Type B pancreatic cell (in vitro differentiated cells): ENCODE measurements around the gene UBE4A. TPM values are rescaled to one million over a fixed set of nuclear protein-coding genes. Genes with fewer than 3 reads are reported as not detected.
A peak's percentile ranks its signal among the peaks of the same experiment; 100 is the strongest.

Source experiments
- DNase-seq: peaks from one replicate; pipeline ENCODE4 v3.0.0; 2021; ENCODE audit warnings: mixed read lengths; ENCODE audit not compliant: unreplicated experiment; ENCODE audit errors: extremely low spot score
- H3K27ac Mint-ChIP-seq: 2 replicates; pipeline ENCODE4 v1.8.0; 2021; ENCODE audit warnings: mild to moderate bottlenecking, mixed read lengths
- H3K27me3 Mint-ChIP-seq: 2 replicates; pipeline ENCODE4 v1.8.0; 2021; ENCODE audit warnings: mixed read lengths
- H3K36me3 Mint-ChIP-seq: 2 replicates; pipeline ENCODE4 v1.8.0; 2021; ENCODE audit warnings: mixed read lengths
- H3K4me1 Mint-ChIP-seq: one replicate; pipeline ENCODE4 v1.8.0; 2021; ENCODE audit warnings: mixed read lengths; ENCODE audit not compliant: unreplicated experiment
- H3K4me3 Mint-ChIP-seq: 2 replicates; pipeline ENCODE4 v1.8.0; 2021; ENCODE audit warnings: mild to moderate bottlenecking, mixed read lengths
- H3K9me3 Mint-ChIP-seq: 2 replicates; pipeline ENCODE4 v1.8.0; 2021; ENCODE audit warnings: mixed read lengths
- total RNA-seq: library from RNA; stranded (reverse); gene quantifications from 2 replicates; pipeline ENCODE4 v1.2.1, GENCODE V29; 2021; ENCODE audit warnings: low replicate concordance
- TF ChIP-seq, protein P1 (sequence below): fragments of 200-600 bp; sonication (generic); conservative IDR thresholded peaks from 2 replicates; pipeline ENCODE4 v1.5.0; 2021; ENCODE audit warnings: antibody characterized with exemption, mild to moderate bottlenecking

The UBE4A gene
- total RNA-seq, 1 donor from 2014 or later = 42.5 TPM

DNA sequence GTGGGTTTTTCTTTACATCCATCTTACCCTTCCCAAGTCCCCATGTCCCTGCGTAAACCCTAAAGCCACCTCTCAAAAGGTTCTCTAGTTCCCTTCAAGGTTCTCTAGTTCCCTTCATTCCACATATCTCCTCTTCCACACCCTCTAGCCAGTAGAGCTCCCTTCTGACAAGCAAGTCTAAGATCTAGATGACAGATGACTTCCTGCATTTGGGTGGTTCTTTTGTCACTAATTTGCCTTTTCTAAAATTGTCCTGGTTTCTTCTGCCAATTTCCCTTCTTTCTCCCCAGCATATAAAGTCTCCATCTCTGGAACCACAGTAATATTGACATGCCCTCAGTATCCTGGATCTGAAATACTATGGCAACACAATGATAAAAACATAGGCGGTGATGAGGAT lies 47.1 kb upstream of the UBE4A start:
- Mint-ChIP-seq H3K27ac (no peak overlapping the region), H3K4me1 (peaks cover 19% of the 10 kb centered on the region), H3K9me3 (no peaks in the 10 kb centered on the region), H3K4me3 (no peak overlapping the region), H3K36me3 (no peaks in the 10 kb centered on the region), H3K27me3 (peaks cover 38% of the 10 kb centered on the region)
- TF ChIP-seq, protein P1, sequence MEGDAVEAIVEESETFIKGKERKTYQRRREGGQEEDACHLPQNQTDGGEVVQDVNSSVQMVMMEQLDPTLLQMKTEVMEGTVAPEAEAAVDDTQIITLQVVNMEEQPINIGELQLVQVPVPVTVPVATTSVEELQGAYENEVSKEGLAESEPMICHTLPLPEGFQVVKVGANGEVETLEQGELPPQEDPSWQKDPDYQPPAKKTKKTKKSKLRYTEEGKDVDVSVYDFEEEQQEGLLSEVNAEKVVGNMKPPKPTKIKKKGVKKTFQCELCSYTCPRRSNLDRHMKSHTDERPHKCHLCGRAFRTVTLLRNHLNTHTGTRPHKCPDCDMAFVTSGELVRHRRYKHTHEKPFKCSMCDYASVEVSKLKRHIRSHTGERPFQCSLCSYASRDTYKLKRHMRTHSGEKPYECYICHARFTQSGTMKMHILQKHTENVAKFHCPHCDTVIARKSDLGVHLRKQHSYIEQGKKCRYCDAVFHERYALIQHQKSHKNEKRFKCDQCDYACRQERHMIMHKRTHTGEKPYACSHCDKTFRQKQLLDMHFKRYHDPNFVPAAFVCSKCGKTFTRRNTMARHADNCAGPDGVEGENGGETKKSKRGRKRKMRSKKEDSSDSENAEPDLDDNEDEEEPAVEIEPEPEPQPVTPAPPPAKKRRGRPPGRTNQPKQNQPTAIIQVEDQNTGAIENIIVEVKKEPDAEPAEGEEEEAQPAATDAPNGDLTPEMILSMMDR = no peak
- no peak for DNase-seq

DNA sequence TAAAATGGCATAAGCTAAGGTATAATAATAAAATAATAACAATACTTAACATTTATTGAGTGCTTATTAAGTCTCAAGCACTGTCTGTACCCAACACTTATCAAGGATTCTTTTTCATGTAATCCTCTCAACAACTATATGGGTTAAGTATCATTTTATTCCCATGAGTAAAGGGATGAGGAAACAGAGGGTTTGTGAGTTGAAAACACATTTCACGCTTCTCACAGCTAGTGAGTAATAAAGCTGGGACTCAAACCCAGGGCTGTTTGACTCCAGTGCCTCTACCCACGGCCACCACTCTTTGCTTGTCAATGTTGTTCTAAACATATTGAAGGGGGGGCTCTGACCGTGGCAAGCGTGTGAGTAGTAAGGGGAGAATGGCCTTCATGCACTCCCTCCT lies 46.2 kb upstream of the UBE4A start:
- no peak for DNase-seq
- Mint-ChIP-seq H3K27me3 (peaks cover 39% of the 10 kb centered on the region), H3K36me3 (no peaks in the 10 kb centered on the region), H3K27ac (no peak overlapping the region), H3K4me1 (peaks cover 19% of the 10 kb centered on the region), H3K9me3 (no peaks in the 10 kb centered on the region), H3K4me3 (no peak overlapping the region)
- TF ChIP-seq, protein P1 = no peak

DNA sequence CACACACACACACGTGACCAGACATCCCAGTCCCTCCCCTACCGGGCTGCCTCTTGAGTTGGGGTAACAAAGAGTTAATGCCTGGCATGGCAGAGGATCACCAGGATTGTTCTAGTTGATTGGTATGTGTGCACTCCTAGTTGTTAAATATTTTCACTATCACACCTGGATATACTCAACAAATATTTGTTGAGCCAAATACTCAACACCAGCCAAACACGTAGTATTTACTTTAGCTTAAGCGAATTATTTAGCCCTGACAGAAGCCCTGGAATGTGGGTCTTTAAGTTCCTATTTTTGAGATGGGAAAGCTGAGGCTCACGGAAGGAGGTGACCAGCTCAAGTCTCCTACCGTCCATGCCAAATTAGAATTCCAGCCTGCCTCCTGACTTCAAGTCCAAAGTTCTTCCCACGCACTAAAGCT lies 44.4 kb upstream of the UBE4A start:
- Mint-ChIP-seq H3K4me3 (no peak overlapping the region), H3K4me1 (peaks cover 19% of the 10 kb centered on the region), H3K27me3 (peaks cover 48% of the 10 kb centered on the region), H3K36me3 (no peaks in the 10 kb centered on the region), H3K9me3 (no peaks in the 10 kb centered on the region), H3K27ac (peak overlapping the region; percentile 86)
- no peak for DNase-seq
- TF ChIP-seq, protein P1 = no peak

DNA sequence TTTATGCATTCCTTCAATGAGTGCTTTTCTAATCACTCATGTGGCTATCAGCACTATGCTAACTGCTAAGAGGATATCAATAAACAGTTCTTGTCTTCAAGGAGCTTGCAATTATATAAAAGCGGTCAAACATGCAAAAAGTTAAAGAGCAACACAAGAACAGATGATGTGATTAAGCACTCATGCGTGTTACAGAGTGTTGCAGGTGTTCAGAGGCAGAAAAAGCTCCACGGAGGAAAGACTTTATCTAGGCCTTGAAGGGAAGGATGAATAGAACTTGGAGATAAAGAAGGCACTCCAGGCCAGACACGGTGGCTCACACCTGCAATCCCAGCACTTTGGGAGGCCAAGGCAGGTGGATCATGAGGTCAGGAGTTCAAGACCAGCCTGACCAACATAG lies 41.3 kb upstream of the UBE4A start:
- no peaks in the 10 kb centered on the region for H3K9me3 Mint-ChIP-seq
- DNase-seq = no peak
- no peaks in the 10 kb centered on the region for H3K36me3 Mint-ChIP-seq
- H3K4me1 Mint-ChIP-seq = peaks cover 26% of the 10 kb centered on the region
- H3K27ac Mint-ChIP-seq = no peak overlapping the region
- no peak overlapping the region for H3K4me3 Mint-ChIP-seq
- H3K27me3 Mint-ChIP-seq = peaks cover 43% of the 10 kb centered on the region
- TF ChIP-seq, protein P1 = no peak

DNA sequence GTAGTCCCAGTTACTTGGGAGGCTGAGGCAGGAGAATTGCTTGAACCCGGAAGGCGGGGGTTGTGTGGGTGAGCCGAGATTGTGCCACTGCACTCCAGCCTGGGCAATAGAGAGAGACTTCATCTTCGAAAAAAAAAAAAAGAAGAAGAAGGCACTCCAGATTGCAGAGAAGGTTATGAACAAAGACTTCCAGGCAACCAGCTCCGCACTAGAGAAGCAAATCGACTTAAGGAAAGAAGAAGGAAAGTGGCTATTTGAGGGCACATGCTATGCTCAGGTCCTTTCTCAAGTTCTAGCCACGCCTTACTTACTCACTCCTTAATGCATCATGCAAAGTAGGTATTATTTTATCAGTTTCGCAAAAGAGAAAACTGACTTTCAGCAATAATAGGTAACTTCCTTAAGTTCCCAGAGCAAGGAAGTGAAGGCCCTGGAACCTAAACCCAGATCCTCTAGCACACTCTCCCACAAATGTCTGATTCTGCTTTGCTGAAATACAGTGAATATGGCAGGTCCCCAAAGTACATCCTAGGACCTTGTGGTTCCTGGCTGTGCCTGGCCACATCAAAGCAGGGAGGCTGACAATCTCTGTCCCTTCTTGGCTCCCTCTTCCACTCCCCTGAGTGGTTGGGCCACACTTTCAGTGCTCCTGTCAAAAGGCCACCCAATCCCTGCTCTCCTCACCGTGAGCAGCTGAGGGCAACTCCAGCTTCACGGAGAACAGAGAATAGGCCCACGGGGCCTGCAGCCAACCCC lies 40.6 kb upstream of the UBE4A start:
- no peaks in the 10 kb centered on the region for H3K9me3 Mint-ChIP-seq
- H3K27ac Mint-ChIP-seq = peak overlapping the region; percentile 2
- TF ChIP-seq, protein P1 = no peak
- H3K27me3 Mint-ChIP-seq = peaks cover 45% of the 10 kb centered on the region
- H3K36me3 Mint-ChIP-seq = no peaks in the 10 kb centered on the region
- H3K4me3 Mint-ChIP-seq = no peak overlapping the region
- peaks cover 24% of the 10 kb centered on the region for H3K4me1 Mint-ChIP-seq
- no peak for DNase-seq
